HG03457 (cell line): ENCODE data around the gene RUFY3.
"Not testable (repeated sequence)": the region's sequence is repeated elsewhere in the genome, so short reads cannot be mapped to it uniquely, and the experiment has no call there.

Experiments used
- ATAC-seq: cut with Tn5 transposase; IDR thresholded peaks from one replicate; pipeline ENCODE4 v1.9.1; 2021; ENCODE audit warnings: moderate number of reproducible peaks; ENCODE audit not compliant: unreplicated experiment

The RUFY3 gene

DNA sequence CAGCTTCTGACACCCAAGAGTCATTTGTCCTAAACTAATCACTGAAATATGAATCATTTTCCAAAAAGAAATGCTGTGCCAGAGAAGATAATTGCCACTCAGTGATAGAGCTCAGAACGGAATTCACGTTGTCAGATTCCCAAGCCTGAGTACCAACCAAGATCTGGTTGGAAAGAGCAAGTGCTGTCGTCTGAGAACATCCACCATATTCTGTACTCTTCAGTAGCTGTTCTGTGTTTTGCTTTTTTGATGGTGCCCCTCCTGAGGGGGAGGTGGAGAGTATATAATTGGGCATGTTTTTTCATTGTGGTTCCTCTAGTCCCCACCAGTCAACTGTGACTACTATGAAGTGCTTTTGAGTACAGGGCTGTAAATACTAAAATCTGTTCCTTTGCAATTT is 13.2 kb downstream of the RUFY3 start:
- ATAC-seq: peak; percentile 4

DNA sequence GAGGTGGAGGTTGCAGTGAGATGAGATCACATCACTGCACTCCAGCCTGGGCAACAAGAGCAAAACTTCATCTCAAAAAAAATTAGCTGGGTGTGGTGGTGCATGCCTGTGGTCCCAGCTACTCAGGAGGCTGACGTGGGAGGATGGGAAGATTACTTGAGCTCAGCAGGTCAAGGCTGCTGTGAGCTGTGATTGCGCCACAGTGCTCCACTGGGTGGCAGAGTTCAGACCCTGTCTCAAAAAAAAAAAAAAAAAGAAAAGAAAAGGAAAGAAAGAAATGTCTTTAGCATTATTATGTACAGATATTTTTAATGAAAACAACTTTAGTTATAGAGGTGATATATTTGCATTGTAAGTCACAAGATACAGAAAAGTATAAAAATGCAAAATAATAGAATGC is 14.2 kb downstream of the RUFY3 start:
- ATAC-seq: not testable (repeated sequence)

DNA sequence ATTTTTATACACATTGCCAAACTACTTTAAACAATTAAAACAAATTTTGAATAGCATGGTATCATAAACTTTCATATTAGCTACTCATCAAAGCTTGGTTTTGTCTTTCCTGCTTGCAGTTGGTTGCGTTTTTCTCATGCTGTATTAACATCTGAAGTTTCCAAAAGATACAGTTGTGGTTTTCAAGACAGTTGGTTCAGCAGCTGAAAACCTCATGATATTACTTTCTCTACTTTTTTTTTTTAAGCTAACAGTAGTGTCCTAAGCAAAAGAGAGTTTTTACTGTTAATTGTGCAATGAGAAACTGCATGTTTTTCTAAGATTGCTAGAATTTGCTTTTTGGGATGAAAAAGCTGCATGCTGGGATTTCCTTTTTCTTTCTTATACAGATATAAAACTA is 15.2 kb downstream of the RUFY3 start:
- no peak for ATAC-seq

- ATAC-seq: no peak
Measured at GRCh38 chr4:70737409-70737808, 15.6 kb downstream of the RUFY3 start.

- no peak for ATAC-seq
Measured at GRCh38 chr4:70739496-70740337, 18.0 kb downstream of the RUFY3 start.

DNA sequence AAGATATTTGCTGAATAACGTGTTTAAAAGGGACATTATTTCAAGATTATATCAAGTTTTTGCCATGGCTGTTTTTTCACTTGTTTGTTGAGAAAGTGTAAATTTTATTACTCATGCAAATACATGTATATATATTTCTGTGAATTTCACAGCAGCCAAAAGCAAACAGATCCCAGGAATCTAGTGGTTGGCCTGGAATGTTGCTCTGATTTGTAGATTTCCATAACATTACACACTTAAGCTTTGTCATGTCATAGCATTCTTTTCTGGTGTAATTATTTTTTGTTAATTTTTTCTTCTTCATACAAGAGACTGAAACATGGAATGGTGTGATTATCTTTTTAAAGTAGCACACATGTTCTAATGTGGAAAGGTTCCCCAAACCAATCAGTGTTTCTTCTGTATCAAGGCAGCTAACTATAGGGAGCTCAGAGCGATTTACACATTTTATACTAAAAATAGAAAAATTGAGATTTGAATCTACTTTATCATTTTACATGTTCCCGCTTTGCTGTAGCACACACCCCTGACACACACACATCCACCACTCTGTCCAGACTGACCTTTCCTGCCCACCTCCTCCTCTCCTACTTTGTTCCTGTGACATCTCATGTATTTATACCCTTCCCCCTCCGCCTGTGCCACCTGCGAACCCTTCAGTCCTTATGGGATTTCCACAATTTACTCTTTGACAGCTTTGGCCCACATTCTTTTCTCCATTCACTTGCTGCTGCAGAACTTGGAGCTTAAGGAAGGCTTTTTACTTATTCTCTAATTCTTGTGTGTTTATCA is 20.3 kb downstream of the RUFY3 start:
- no peak for ATAC-seq

DNA sequence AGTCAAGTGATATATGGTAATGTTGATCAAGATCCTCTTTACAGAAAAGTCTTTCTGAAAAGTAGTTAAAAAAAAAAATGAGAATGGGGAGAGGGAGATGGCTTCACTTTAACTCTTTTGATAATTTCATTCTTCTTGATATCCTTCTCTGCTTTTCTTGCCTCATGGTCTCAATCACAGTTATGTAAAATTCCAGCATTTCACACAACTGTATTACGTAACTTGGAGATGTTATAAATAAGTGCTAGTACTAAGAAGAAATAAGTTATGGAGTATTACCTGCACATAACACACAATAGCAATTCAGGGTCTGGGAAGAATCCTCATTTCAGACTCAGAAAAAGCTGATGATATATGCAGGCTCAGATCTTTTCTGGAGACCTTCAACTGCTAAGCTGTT is 22.0 kb downstream of the RUFY3 start:
- ATAC-seq: no peak

DNA sequence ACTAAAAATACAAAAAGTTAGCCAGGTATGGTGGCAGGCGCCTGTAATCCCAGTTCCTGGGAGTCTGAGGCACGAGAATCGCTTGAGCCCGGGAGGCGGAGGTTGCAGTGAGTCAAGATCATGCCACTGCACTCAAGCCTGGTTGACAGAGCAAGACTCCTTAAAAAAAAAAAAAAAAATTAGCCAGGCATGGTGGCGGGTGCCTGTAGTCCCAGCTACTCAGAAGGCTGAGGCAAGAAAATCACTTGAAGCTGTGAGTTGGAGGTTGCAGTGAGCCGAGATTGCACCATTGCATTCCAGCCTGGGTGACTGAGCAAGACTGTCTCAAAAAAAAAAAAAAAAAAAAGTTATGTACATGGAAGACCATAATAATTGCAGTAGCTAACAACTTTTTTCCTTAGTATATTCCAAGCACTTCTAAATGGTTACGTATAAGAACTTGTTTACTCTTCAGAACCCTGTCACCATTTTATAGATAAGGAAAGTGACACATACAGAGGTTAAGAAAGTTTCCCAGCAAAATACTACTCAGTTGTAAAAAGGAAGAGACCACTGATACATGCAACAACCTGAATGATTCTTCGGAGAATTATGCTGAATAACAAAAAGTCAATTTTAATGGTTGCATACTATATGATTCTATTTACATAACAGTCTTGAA is 24.5 kb downstream of the RUFY3 start:
- ATAC-seq: no peak

DNA sequence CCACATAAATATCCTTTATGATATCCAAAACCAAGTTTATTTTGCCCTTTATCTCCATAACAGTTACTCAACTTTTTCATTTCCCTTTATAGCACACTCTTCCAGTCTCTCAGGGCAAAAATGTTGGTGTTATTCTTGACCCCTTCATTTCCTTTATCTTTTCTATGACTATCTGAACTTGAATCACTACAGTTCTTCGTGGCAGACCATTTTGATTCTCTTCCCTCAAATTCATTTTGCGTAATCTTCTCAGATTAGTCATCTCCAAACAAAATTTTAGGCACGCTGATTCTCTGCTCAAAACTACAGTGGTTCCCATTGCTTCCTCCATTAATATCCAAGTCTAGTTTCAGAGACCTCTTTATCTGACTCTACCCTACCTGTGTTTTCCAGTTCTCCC is 26.1 kb downstream of the RUFY3 start:
- ATAC-seq: no peak

- ATAC-seq: peak; percentile 67
Measured at GRCh38 chr4:70749313-70749712, 27.5 kb downstream of the RUFY3 start.

DNA sequence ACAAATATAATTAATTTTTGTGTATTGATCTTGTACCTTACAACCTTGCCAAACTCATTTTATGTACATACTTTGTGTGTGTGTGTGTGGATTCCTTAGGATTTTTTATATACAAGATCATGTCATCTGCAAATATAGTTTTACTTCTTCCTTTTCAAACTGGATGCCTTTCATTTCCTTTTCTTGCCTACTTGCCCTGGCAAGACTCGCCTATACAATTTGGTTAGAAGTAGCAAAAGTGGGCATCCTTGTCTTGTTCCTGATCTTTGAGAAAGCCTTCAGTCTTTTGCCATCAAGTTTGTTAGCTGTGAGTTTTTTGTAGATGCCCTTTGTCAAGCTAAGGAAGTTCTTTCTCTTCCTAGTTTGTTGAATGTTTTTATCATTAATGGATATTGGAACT is 30.5 kb downstream of the RUFY3 start:
- no peak for ATAC-seq

DNA sequence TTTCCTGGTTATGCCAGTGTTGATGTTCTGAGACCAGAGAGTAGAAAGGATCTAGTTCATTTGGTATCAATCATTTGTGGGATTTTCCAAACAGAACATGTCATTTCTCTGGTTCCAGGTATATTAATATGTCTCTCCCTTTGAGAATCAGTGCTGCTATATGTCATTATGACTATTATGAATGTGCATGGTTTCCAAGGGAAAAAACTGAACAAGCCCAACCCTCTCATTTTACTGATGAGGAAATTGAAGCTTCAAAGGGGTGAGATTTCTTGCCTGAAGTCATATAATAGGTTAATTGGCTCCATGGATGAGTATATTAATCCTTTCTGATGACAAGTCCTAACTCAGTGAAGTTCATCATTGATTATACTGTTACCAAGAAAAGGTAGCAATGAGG is 31.9 kb downstream of the RUFY3 start:
- no peak for ATAC-seq

GRCh38 chr4:70754470-70754869 is 32.7 kb downstream of the RUFY3 start:
- peak; percentile 67 for ATAC-seq

- ATAC-seq: no peak
Measured at GRCh38 chr4:70754990-70755688, 33.4 kb downstream of the RUFY3 start.

DNA sequence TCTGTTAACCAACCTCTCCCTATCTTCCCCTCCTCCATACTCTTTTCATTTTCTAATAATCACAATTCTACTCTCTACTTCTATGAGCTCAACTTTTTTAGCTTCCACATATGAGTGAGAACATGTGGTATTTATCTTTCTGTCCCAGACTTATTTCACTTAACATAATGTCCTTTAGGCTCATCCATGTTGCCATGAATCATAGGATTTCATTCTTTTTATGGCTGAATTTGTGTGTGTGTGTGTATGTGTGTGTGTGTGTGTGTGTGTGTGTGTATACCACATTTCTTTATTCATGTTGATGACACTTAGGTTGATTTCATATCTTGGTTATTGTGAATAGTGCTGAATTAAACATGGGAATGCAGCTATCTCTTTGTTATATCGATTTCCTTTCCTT is 37.4 kb downstream of the RUFY3 start:
- ATAC-seq: no peak

GRCh38 chr4:70759627-70760026 is 37.9 kb downstream of the RUFY3 start:
- no peak for ATAC-seq

DNA sequence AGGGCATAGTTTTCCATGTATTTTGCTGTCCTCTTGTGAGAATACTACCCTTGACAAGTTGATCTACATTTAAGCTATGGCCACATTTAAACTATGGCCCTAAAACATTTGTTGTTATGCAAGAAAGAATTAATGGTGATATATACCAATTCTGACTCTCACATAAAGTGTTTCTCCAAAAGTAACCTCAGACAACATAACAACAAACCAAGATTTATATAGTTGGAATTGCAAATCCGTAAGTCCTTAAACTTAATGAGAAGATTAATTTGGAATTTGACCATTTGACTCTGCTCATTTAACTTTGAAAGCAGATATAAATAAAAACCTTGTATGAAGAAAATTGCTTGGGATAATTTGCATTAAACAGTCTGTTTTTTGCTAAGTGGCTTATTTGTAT is 38.9 kb downstream of the RUFY3 start:
- ATAC-seq: no peak

DNA sequence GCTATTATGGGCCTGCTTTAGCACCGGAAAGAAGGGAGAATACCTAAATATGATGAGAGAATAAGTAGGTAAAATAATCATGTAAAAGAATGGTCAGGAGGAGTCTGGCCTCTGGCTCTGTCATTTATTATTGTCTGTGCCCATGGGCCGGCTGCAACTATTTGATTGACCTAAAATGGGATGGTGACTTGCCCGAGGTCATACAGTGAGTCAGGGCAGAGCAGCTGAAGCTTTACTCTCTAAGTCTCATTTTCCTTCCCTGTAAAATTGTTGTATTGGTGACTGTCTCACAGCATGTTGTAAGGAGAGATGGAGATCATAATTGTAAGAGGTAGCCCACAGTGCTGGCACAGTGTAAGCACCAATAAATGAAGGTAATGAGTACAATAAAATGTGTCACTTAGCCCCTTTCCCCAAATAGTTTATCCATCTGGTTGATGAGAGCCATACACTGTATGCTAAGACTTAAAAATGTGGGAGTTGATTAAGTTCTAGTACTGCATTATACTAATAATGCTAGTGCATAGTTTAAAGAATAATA is 39.6 kb downstream of the RUFY3 start:
- no peak for ATAC-seq

- ATAC-seq: no peak
Measured at GRCh38 chr4:70765368-70765767, 43.6 kb downstream of the RUFY3 start.

GRCh38 chr4:70768301-70768948 is 46.7 kb downstream of the RUFY3 start:
- no peak for ATAC-seq
